ENCODE data around the gene ZEB1. TPM values are rescaled to one million over a fixed set of nuclear protein-coding genes. Genes with fewer than 3 reads are reported as not detected.

The ZEB1 gene
- total RNA-seq, 2 donors from 2014 or later = 0.84 TPM

- Histone ChIP-seq H3K27me3 (ENCODE audit: control insufficient read depth, insufficient read depth, low read length, poor library complexity, severe bottlenecking) (peaks cover 48% of the 10 kb centered on the region), H3K27ac (ENCODE audit: low read depth, low read length) (no peak overlapping the region), H3K4me3 (ENCODE audit: low read length) (peak overlapping the region; percentile 84), H3K9ac (ENCODE audit: extremely low read depth, low read length, poor library complexity, severe bottlenecking) (no peak overlapping the region), H3K36me3 (ENCODE audit: control insufficient read depth, insufficient read depth, low read length) (no peaks in the 10 kb centered on the region), H3K9me3 (ENCODE audit: control insufficient read depth, low read length) (no peaks in the 10 kb centered on the region), H3K4me1 (ENCODE audit: control insufficient read depth, insufficient read depth, low read length) (no peaks in the 10 kb centered on the region)
- Mint-ChIP-seq H3K36me3 (ENCODE audit: low read depth) (no peaks in the 10 kb centered on the region), H3K4me3 (peak overlapping the region; percentile 85), H3K4me1 (peaks cover 6% of the 10 kb centered on the region), H3K9me3 (no peaks in the 10 kb centered on the region), H3K27me3 (ENCODE audit: insufficient read depth) (peaks cover 77% of the 10 kb centered on the region), H3K27ac (no peak overlapping the region)
- DNase-seq = no peak
- no peak for TF ChIP-seq CTCF (conservative IDR thresholded peaks at IDR 0.05)
- 17 to 18% methylated on average over 9 to 10 of the region's 10 CpGs for WGBS, 2 experiments (ENCODE audit: insufficient coverage in 1 of 2, insufficient read length in 1 of 2)
Observed at GRCh38 chr10:31321396-31321941, 2.5 kb downstream of the ZEB1 start.

GRCh38 chr10:31322647-31323046 lies 3.6 kb downstream of the ZEB1 start:
- H3K27me3 Mint-ChIP-seq (ENCODE audit: insufficient read depth) = peaks cover 80% of the 10 kb centered on the region
- no peaks in the 10 kb centered on the region for H3K4me1 ChIP-seq (ENCODE audit: control insufficient read depth, insufficient read depth, low read length)
- H3K9me3 ChIP-seq (ENCODE audit: control insufficient read depth, low read length) = no peaks in the 10 kb centered on the region
- peak; percentile 44 for TF ChIP-seq CTCF (conservative IDR thresholded peaks at IDR 0.05)
- no peak overlapping the region for H3K27ac Mint-ChIP-seq
- no peak for DNase-seq
- no peaks in the 10 kb centered on the region for H3K9me3 Mint-ChIP-seq
- 90 to 96% methylated on average over 2 of the region's 2 CpGs for WGBS, 2 experiments (ENCODE audit: insufficient coverage in 1 of 2, insufficient read length in 1 of 2)
- no peak overlapping the region for H3K4me3 ChIP-seq (ENCODE audit: low read length)
- peaks cover 6% of the 10 kb centered on the region for H3K4me1 Mint-ChIP-seq
- H3K27ac ChIP-seq (ENCODE audit: low read depth, low read length) = no peak overlapping the region
- no peaks in the 10 kb centered on the region for H3K36me3 ChIP-seq (ENCODE audit: control insufficient read depth, insufficient read depth, low read length)
- H3K4me3 Mint-ChIP-seq = no peak overlapping the region
- H3K9ac ChIP-seq (ENCODE audit: extremely low read depth, low read length, poor library complexity, severe bottlenecking) = no peak overlapping the region
- H3K36me3 Mint-ChIP-seq (ENCODE audit: low read depth) = no peaks in the 10 kb centered on the region
- peaks cover 48% of the 10 kb centered on the region for H3K27me3 ChIP-seq (ENCODE audit: control insufficient read depth, insufficient read depth, low read length, poor library complexity, severe bottlenecking)

- no peaks in the 10 kb centered on the region for H3K9me3 ChIP-seq (ENCODE audit: control insufficient read depth, low read length)
- Mint-ChIP-seq H3K36me3 (ENCODE audit: low read depth) (no peaks in the 10 kb centered on the region), H3K4me1 (no peaks in the 10 kb centered on the region), H3K27me3 (ENCODE audit: insufficient read depth) (peaks cover 6% of the 10 kb centered on the region), H3K4me3 (no peak overlapping the region), H3K27ac (no peak overlapping the region), H3K9me3 (no peaks in the 10 kb centered on the region)
- no peaks in the 10 kb centered on the region for H3K27me3 ChIP-seq (ENCODE audit: control insufficient read depth, insufficient read depth, low read length, poor library complexity, severe bottlenecking)
- no peak overlapping the region for H3K4me3 ChIP-seq (ENCODE audit: low read length)
- TF ChIP-seq CTCF (conservative IDR thresholded peaks at IDR 0.05) = no peak
- no peaks in the 10 kb centered on the region for H3K36me3 ChIP-seq (ENCODE audit: control insufficient read depth, insufficient read depth, low read length)
- DNase-seq = no peak
- H3K27ac ChIP-seq (ENCODE audit: low read depth, low read length) = no peak overlapping the region
- no peaks in the 10 kb centered on the region for H3K4me1 ChIP-seq (ENCODE audit: control insufficient read depth, insufficient read depth, low read length)
- no peak overlapping the region for H3K9ac ChIP-seq (ENCODE audit: extremely low read depth, low read length, poor library complexity, severe bottlenecking)
Observed at GRCh38 chr10:31340343-31340742, 21.3 kb downstream of the ZEB1 start.

Measured in endodermal cell (in vitro differentiated cells).